NCI-H748 (cell line): ENCODE data around the gene FANCD2.
"Not testable (repeated sequence)": the region's sequence is repeated elsewhere in the genome, so short reads cannot be mapped to it uniquely, and the experiment has no call there.

Source experiments
- DNase-seq: peaks from one replicate; lab custom pipeline; 2025; ENCODE audit not compliant: unreplicated experiment; lab: John Stamatoyannopoulos, UW

The FANCD2 gene

DNA sequence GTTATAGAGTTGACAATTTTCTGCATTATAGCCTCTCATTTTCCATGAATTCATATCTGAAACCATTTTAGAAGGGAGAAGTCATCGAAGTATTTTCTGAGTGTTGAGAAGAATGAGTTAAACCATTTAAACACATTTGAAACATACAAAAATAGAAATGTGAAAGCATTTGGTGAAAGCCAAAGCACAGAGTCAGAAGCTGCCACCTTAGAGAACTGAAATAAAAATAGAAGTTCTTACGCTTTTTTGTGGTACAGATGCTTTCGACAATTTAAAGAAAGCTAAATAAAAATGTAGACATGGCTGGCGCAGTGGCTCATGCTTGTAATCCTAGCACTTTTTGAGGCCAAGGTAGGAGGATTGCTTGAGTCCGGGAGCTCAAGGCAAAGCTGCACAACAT, 72.8 kb downstream of the FANCD2 start:
- DNase-seq = no peak

DNA sequence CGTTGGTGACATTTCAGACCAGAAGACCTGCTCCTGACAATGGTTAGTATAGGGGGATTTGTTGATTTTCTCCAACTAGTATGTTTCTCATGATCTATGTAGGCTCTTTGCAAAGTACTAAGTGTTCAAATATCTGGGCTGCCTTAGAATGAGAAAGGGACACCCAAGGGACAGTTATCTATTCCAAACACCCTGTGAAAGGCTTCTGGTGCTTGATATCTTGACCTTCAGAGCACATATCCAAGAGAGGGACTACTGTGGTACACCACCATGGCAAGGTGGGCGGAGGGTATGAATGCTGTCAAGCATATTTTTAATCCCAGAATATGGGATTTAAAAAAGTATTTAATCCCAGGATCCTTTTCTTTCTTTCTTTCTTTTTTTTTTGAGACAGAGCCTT, 80.7 kb downstream of the FANCD2 start:
- no peak for DNase-seq

- DNase-seq = no peak
Measured at GRCh38 chr3:10108091-10108490, 81.9 kb downstream of the FANCD2 start, which contains the start of gene FANCD2OS. FANCD2OS (minus strand) TSS chr3:10108255; CDS start chr3:10104774, 3,481 bp downstream.

GRCh38 chr3:10115326-10116137, 89.3 kb downstream of the FANCD2 start, which contains the start of gene BRK1:
BRK1 (plus strand) TSS chr3:10115675; CDS start chr3:10115702, 27 bp downstream.
- DNase-seq = peak; percentile 94

GRCh38 chr3:10116138-10116460, 89.9 kb downstream of the FANCD2 start:
- DNase-seq = peak; percentile 39

GRCh38 chr3:10116928-10117327, 90.7 kb downstream of the FANCD2 start:
- no peak for DNase-seq

DNA sequence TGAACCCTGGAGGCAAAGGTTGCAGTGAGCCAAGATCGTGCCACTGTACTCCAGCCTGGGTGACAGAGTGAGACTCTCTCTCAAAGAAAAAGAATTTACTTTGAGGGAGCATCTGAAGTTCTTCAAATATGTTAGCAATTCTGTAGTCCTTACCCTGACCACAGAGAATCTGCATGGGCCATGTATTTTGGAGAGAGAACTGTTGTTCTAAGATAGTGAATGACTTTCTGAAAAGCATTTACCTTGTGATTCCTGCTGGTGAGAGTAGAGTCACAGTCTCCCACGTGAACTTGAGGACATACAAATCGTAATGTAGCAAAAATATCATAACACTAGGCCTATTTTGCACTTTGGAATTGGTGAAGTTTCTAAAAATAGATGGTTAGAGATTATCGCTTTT, 93.1 kb downstream of the FANCD2 start:
- DNase-seq = no peak

- DNase-seq = no peak
Measured at GRCh38 chr3:10121064-10121463, 94.8 kb downstream of the FANCD2 start.

DNA sequence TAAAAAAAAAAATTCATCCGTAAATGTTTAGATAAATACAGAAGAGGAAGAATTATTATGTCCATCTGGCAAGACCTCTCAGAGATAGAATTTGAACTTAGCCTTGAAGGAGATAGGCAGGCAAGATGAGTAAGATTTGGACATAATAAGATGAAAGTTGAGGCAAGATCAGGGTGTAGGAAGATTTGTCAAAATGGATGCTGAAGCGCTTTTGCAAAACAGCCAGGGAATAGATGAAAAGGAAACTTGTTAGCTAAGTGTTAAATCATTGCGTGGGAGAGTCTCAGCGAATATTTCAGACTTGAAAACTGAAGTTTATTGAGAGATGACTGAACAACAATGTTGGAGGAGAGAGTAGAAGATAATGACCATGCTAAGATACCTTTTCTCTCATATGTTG, 96.5 kb downstream of the FANCD2 start:
- DNase-seq = no peak

DNA sequence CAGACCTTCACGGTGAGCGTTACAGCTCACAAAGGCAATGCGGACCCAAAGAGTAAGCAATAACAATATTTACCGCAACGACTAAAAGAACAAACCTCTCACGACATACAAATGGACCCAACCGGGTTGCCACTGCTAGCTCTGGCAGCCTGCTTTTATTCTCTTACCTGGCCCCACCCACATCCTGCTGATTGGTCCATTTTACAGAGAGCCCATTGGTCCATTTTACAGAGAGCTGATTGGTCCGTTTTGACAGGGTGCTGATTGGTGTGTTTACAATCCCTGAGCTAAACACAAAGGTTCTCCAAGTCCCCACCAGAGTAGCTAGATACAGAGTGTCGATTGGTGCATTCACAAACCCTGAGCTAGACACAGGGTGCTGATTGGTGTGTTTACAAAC, 109.6 kb downstream of the FANCD2 start:
- not testable (repeated sequence) for DNase-seq

GRCh38 chr3:10136426-10137005, 110.3 kb downstream of the FANCD2 start:
- no peak for DNase-seq

GRCh38 chr3:10137178-10137577, 110.9 kb downstream of the FANCD2 start:
- DNase-seq = no peak

GRCh38 chr3:10140996-10141546, 114.8 kb downstream of the FANCD2 start:
- no peak for DNase-seq

DNA sequence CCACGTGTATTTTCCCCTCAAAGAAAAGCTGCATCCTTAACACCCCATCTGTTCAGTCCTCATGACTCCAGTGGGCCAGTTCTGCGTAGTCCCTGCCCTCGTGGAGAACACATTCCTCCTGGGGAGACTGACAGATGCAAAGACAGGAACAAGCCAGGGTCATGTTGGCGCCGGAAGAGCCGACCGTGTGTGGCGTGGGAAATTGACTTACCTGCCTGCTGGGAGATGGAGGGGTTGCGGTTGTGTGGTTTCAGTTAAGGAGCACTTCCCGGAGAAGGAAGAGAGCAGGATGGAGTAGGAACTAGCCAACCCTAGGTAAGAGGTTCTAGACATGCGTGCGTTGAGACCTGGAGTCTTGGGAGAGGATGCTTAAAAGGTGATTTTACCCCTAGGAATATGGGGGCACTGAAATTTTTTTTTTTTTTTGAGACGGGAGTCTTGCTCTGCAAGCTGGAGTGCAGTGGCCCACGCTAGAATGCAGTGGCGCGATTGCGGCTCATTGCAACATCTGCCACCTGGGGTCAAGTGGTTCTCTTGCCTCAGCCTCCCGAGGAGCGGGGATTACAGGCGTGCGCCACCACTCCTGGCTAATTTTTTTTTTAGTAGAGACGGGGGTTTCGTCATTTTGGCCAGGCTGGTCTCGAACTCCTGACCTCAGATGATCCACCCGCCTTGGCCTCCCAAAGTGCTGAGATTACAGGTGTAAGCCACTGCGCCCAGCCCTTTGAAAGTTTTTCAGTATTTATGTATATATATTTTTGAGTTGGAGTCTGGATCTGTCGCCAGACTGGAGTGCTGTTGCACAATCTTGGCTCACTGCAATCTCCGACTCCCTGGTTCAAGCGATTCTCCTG, 116.7 kb downstream of the FANCD2 start:
- DNase-seq = no peak

DNA sequence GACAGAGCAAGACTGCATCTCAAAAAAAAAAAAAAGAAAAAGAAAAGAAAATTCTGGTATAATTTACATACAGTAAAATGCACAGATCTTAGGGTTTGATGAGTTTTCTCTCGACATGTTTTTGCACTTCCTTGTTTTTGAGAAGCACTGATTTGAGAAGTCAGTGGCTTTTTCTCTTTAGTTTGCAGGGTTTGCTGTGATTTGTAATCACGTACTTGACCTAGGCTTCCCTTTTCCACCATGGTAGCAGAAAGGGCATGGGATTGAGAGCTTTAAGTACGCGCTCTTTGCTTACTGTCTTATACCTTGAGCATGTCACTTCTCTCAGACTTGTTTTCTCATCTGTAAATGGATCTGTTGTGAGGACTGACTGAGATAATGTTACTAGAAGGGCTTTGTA, 119.4 kb downstream of the FANCD2 start:
- DNase-seq = no peak

DNA sequence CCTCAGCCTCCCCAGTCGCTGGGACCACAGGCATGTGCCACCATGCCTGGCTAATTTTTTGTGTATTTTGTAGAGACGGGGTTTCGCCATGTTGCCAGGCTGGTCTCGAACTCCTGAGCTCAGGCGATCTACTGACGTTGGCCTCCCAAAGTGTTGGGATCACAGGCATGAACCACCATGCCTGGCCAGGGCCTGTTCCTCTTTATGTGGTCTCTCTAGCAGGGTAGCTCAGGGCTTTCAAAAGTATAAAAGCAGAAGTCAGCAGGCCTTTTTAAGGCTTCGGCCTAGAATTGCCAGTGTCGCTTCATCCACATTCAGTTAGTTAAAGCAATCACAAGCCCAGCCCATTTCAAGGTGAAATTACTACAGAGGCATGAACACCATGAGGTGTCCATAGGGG, 123.0 kb downstream of the FANCD2 start:
- DNase-seq = no peak

- DNase-seq = no peak
Measured at GRCh38 chr3:10150987-10151386, 124.8 kb downstream of the FANCD2 start.
